Cardiac muscle cell (in vitro differentiated cells and primary cell): ENCODE measurements around the gene APC2. TPM values are rescaled to one million over a fixed set of nuclear protein-coding genes. Genes with fewer than 3 reads are reported as not detected.

Experiments
- DNase-seq, 2 donors: peaks; one replicate each; pipeline versions ENCODE4 v3.0.0 to v3.0.0-alpha.2; 2010 to 2017; ENCODE audit warnings: low read depth in 1 of 2, low spot score in 1 of 2
- H3K27ac ChIP-seq: fragments of 200-600 bp; sonication (generic); 2 replicates; pipeline ENCODE4 v1.5.1; 2016
- H3K27me3 ChIP-seq: fragments of 200-600 bp; sonication (generic); 2 replicates; pipeline ENCODE4 v1.6.0; 2016; ENCODE audit warnings: control low read depth
- H3K36me3 ChIP-seq: fragments of 200-600 bp; sonication (generic); 2 replicates; pipeline ENCODE4 v1.5.1; 2016; ENCODE audit warnings: control low read depth
- H3K4me1 ChIP-seq: fragments of 200-600 bp; sonication (generic); 2 replicates; pipeline ENCODE4 v1.8.1; 2017; ENCODE audit warnings: low read depth, mild to moderate bottlenecking, mixed run types
- H3K4me3 ChIP-seq: fragments of 200-600 bp; sonication (generic); 2 replicates; pipeline ENCODE4 v1.5.1; 2016; ENCODE audit warnings: mild to moderate bottlenecking
- H3K9me3 ChIP-seq: fragments of 200-600 bp; sonication (generic); 2 replicates; pipeline ENCODE4 v1.5.1; 2017; ENCODE audit warnings: low read depth, mild to moderate bottlenecking, control low read depth
- CTCF ChIP-seq: IDR thresholded peaks from 2 replicates; pipeline ENCODE4 v1.5.1; 2012; ENCODE audit warnings: low read depth, mild to moderate bottlenecking, low read length
- polyA plus RNA-seq: library from polyadenylated mRNA; unstranded; fragments of >200 nt; fragmentation: Nextera tagmentation; extraction: Ambion mirVana; gene quantifications from 2 replicates; pipeline ENCODE4 v1.2.1, GENCODE V29; 2016
- total RNA-seq: library from RNA; depleted of rRNA; stranded (reverse); fragments of >200 nt; gene quantifications from 2 replicates; pipeline ENCODE4 v1.2.3, GENCODE V29; 2016

APC2 gene
- total and polyA plus RNA-seq, 2 experiments from 2014 or later, result 0.42 to 0.94 TPM

- Histone ChIP-seq H3K27ac (no peak overlapping the region), H3K9me3 (no peaks in the 10 kb centered on the region), H3K27me3 (peaks cover 18% of the 10 kb centered on the region), H3K4me3 (no peak overlapping the region), H3K4me1 (no peaks in the 10 kb centered on the region), H3K36me3 (no peaks in the 10 kb centered on the region)
- no peak for DNase-seq
- no peak for TF ChIP-seq CTCF
These were observed 52.6 kb downstream of the APC2 start for GRCh38 chr19:1502433-1503088.

GRCh38 chr19:1503089-1503924 lies 53.4 kb downstream of the APC2 start:
- Histone ChIP-seq H3K4me1 (no peaks in the 10 kb centered on the region), H3K36me3 (no peaks in the 10 kb centered on the region), H3K27me3 (peaks cover 18% of the 10 kb centered on the region), H3K27ac (no peak overlapping the region), H3K9me3 (no peaks in the 10 kb centered on the region), H3K4me3 (no peak overlapping the region)
- peak; percentile 43 to 64 for DNase-seq
- peak; percentile 73 for TF ChIP-seq CTCF

- H3K27ac ChIP-seq, result no peak overlapping the region
- TF ChIP-seq CTCF, result no peak
- no peak overlapping the region for H3K4me3 ChIP-seq
- no peak for DNase-seq
- H3K4me1 ChIP-seq, result no peaks in the 10 kb centered on the region
- H3K27me3 ChIP-seq, result peaks cover 18% of the 10 kb centered on the region
- H3K9me3 ChIP-seq, result no peaks in the 10 kb centered on the region
- no peaks in the 10 kb centered on the region for H3K36me3 ChIP-seq
These were observed 54.2 kb downstream of the APC2 start for GRCh38 chr19:1503925-1504773.

- Histone ChIP-seq H3K27ac (no peak overlapping the region), H3K36me3 (no peaks in the 10 kb centered on the region), H3K27me3 (peaks cover 18% of the 10 kb centered on the region), H3K4me1 (no peaks in the 10 kb centered on the region), H3K9me3 (no peaks in the 10 kb centered on the region), H3K4me3 (no peak overlapping the region)
- TF ChIP-seq CTCF, result no peak
- DNase-seq, result no peak
These were observed 55.1 kb downstream of the APC2 start for GRCh38 chr19:1505012-1505411.
